ENCODE data around the gene FGF2.

FGF2 gene

DNA sequence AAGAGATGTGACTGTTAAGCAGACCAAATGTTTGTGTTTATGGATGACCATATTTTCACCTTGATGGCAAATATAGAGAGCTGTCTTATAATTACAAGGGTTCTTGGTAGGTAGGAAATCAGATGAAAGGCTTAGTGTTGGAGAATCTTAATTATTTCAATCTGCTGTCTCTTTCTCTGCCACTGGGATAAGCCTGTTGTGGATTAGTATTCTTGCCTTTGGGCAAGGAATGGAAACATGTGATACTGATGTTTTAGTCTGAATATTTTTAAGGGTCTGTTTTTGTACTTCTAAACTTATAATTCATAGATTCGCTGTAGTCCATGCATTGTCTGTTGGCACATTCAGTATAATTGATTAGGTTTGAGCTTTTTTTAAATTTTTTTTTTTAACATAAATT is 119.5 kb downstream of the FGF2 start:
- no peak for DNase-seq
